Upper lobe of left lung (tissue), 4 donors: ENCODE measurements around the gene SCN8A.

Experiments used
- EP300 ChIP-seq, 4 donors: sonication (generic); formaldehyde crosslinking; IDR thresholded peaks; one replicate each; pipeline ENCODE4 v1.5.1; 2017; ENCODE audit warnings: antibody characterized with exemption in 4 of 4, control low read depth in 2 of 4
- POLR2A ChIP-seq, 4 donors: fragments of 450-650 bp; IDR thresholded peaks; one replicate each; pipeline ENCODE4 v1.5.1; 2016 to 2017; ENCODE audit warnings: antibody characterized with exemption in 4 of 4, mild to moderate bottlenecking in 2 of 4
- TF ChIP-seq, protein P1 (sequence below), 6 experiments: fragments of 450-650 bp in 4 of 6; fragments of 200-600 bp in 2 of 6; sonication (generic) in 2 of 6; IDR thresholded peaks; one replicate each; pipeline ENCODE4 v1.5.1; 2016 to 2019; ENCODE audit warnings: antibody characterized with exemption in 6 of 6

GRCh38 chr12:51817027-51817953 lies 226.3 kb downstream of the SCN8A start:
- TF ChIP-seq, protein P1, sequence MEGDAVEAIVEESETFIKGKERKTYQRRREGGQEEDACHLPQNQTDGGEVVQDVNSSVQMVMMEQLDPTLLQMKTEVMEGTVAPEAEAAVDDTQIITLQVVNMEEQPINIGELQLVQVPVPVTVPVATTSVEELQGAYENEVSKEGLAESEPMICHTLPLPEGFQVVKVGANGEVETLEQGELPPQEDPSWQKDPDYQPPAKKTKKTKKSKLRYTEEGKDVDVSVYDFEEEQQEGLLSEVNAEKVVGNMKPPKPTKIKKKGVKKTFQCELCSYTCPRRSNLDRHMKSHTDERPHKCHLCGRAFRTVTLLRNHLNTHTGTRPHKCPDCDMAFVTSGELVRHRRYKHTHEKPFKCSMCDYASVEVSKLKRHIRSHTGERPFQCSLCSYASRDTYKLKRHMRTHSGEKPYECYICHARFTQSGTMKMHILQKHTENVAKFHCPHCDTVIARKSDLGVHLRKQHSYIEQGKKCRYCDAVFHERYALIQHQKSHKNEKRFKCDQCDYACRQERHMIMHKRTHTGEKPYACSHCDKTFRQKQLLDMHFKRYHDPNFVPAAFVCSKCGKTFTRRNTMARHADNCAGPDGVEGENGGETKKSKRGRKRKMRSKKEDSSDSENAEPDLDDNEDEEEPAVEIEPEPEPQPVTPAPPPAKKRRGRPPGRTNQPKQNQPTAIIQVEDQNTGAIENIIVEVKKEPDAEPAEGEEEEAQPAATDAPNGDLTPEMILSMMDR (IDR thresholded peaks at IDR 0.05) = no peak
- TF ChIP-seq EP300 (IDR thresholded peaks at IDR 0.05) = no peak
- no peak for TF ChIP-seq POLR2A (IDR thresholded peaks at IDR 0.05)
